Endothelial cell of umbilical vein (primary cell): ENCODE results near the gene PDK2. TPM values are rescaled to one million over a fixed set of nuclear protein-coding genes. Genes with fewer than 3 reads are reported as not detected.
A peak's percentile ranks its signal among the peaks of the same experiment; 100 is the strongest.

Experiments used
- BruUV-seq: library from RNA; stranded (reverse); fragments of 400-500 nt; replicated peaks from 2 replicates; lab custom pipeline; 2021; lab: Mats Ljungman, UMichigan
- CTCF ChIA-PET: fragments of 300-600, 350-600 bp; sonication (Branson Sonifier 250); formaldehyde crosslinking; loops from one replicate; lab custom pipeline; 2021; ENCODE audit warnings: antibody characterized with exemption, inconsistent platforms; lab: Charles Lee
- POLR2A ChIA-PET: fragments of 300-600, 350-600 bp; sonication (Branson Sonifier 250); formaldehyde crosslinking; loops from one replicate; lab custom pipeline; 2021; ENCODE audit warnings: antibody characterized with exemption, inconsistent platforms; lab: Charles Lee
- DNase-seq: peaks from one replicate; pipeline ENCODE4 v3.0.0-alpha.2; 2011; ENCODE audit warnings: low read depth, low spot score
- FAIRE-seq: peaks from 2 replicates; lab custom pipeline; 2011; peaks lifted over from hg19 to GRCh38; lab: Jason Lieb, UNC
- H2AFZ ChIP-seq: 2 replicates; pipeline ENCODE4 v1.6.0; 2012; ENCODE audit warnings: low read depth, low read length, control low read depth, inconsistent platforms
- H3K27ac ChIP-seq: 2 replicates; pipeline ENCODE4 v1.5.1; 2011; ENCODE audit warnings: low read depth, mild to moderate bottlenecking, control low read depth, low read length, moderate library complexity; ENCODE audit not compliant: insufficient read depth
- H3K27me3 ChIP-seq, 2 experiments: 2 replicates each; pipeline versions ENCODE4 v1.6.0 to v1.6.1; 2011; ENCODE audit warnings: low read length in 2 of 2, mixed read lengths in 1 of 2; ENCODE audit not compliant: control insufficient read depth in 2 of 2, insufficient read depth in 2 of 2
- H3K36me3 ChIP-seq, 2 experiments: 2 replicates in 1 of 2; 3 replicates in 1 of 2; pipeline ENCODE4 v1.5.1; 2011; ENCODE audit warnings: low read length in 2 of 2, mild to moderate bottlenecking in 1 of 2, moderate library complexity in 1 of 2; ENCODE audit not compliant: control insufficient read depth in 2 of 2, insufficient read depth in 2 of 2; ENCODE audit errors: extremely low read depth in 1 of 2
- H3K4me1 ChIP-seq: 3 replicates; pipeline ENCODE4 v1.5.1; 2011; ENCODE audit warnings: mild to moderate bottlenecking, low read length; ENCODE audit not compliant: control insufficient read depth, insufficient read depth; ENCODE audit errors: extremely low read depth
- H3K4me2 ChIP-seq: 2 replicates; pipeline ENCODE4 v1.6.1; 2011; ENCODE audit warnings: low read length, control low read depth, mixed read lengths; ENCODE audit not compliant: insufficient read depth
- H3K4me3 ChIP-seq, 3 experiments: fragments of 200-600 bp in 1 of 3; sonication (generic), shearing (Covaris generic) in 1 of 3; replicated peaks in 1 of 3; 2 replicates each; pipeline ENCODE4 v1.5.1; 2011 to 2016; ENCODE audit warnings: control low read depth in 3 of 3, low read length in 3 of 3, mild to moderate bottlenecking in 2 of 3, inconsistent platforms in 1 of 3, low read depth in 1 of 3, moderate library complexity in 1 of 3; ENCODE audit not compliant: insufficient read depth in 1 of 3
- H3K79me2 ChIP-seq: 2 replicates; pipeline ENCODE4 v1.6.0; 2012; ENCODE audit warnings: low read length, inconsistent platforms; ENCODE audit not compliant: control insufficient read depth, insufficient read depth
- H3K9ac ChIP-seq: replicated peaks from 2 replicates; pipeline ENCODE3; 2011; ENCODE audit warnings: low read length, control low read depth; ENCODE audit not compliant: insufficient read depth; ENCODE audit errors: extremely low read depth
- H3K9me1 ChIP-seq: replicated peaks from 3 replicates; pipeline ENCODE4 v1.6.0; 2011; ENCODE audit warnings: mild to moderate bottlenecking, low read length; ENCODE audit not compliant: control insufficient read depth, insufficient read depth; ENCODE audit errors: extremely low read depth
- H3K9me3 ChIP-seq: replicated peaks from 2 replicates; pipeline ENCODE4 v1.5.1; 2012; ENCODE audit warnings: low read length, inconsistent platforms; ENCODE audit not compliant: control insufficient read depth, insufficient read depth
- H4K20me1 ChIP-seq: replicated peaks from 2 replicates; pipeline ENCODE3; 2011; ENCODE audit warnings: mild to moderate bottlenecking, low read length; ENCODE audit not compliant: control insufficient read depth, insufficient read depth; ENCODE audit errors: extremely low read depth
- CTCF ChIP-seq, 2 donors: IDR thresholded peaks; 1 replicate in 1 of 2; 2 replicates in 1 of 2; pipeline ENCODE4 v1.5.1; 2011; ENCODE audit warnings: low read length in 2 of 2, mild to moderate bottlenecking in 2 of 2, moderate library complexity in 2 of 2, control low read depth in 1 of 2, inconsistent platforms in 1 of 2, low read depth in 1 of 2; ENCODE audit not compliant: insufficient read depth in 1 of 2; ENCODE audit errors: extremely low read depth in 1 of 2
- EZH2 ChIP-seq: IDR thresholded peaks from 2 replicates; pipeline ENCODE4 v1.6.1; 2012; ENCODE audit warnings: borderline replicate concordance, low read depth, mild to moderate bottlenecking, moderate library complexity, low read length, inconsistent platforms; ENCODE audit not compliant: severe bottlenecking
- FOS ChIP-seq: IDR thresholded peaks from 2 replicates; pipeline ENCODE4 v1.6.1; 2011; ENCODE audit warnings: mild to moderate bottlenecking, low read length, moderate library complexity, borderline replicate concordance; ENCODE audit not compliant: insufficient read depth
- GATA2 ChIP-seq: IDR thresholded peaks from 2 replicates; pipeline ENCODE4 v1.7.0; 2011; ENCODE audit warnings: low read depth, mild to moderate bottlenecking, moderate library complexity, mixed read lengths, low read length; ENCODE audit not compliant: insufficient read length, insufficient read depth
- JUN ChIP-seq: IDR thresholded peaks from 2 replicates; pipeline ENCODE4 v1.6.1; 2011; ENCODE audit warnings: borderline replicate concordance, low read depth; ENCODE audit not compliant: insufficient read length, insufficient read depth
- MAX ChIP-seq: IDR thresholded peaks from 2 replicates; pipeline ENCODE4 v1.6.1; 2011; ENCODE audit not compliant: insufficient read depth, insufficient read length
- MYC ChIP-seq: IDR thresholded peaks from one replicate; pipeline ENCODE4 v1.6.1; 2011; ENCODE audit warnings: mild to moderate bottlenecking, low read depth, low read length
- POLR2AphosphoS5 ChIP-seq: IDR thresholded peaks from 2 replicates; pipeline ENCODE4 v1.6.1; 2012; ENCODE audit warnings: low read depth, mild to moderate bottlenecking, control low read depth, low read length, moderate library complexity; ENCODE audit not compliant: insufficient read depth
- dilution Hi-C: fragments of 300-500 bp; cut with MboI; formaldehyde crosslinking; loops from one replicate; pipeline ENCODE4 v1.15.0; 2019; ENCODE audit warnings: low sequenced_read_pairs; ENCODE audit not compliant: extremely low pct_ligation_motif_present
- intact Hi-C: fragments of 100-400 bp; cut with micrococcal nuclease; formaldehyde crosslinking; loops from one replicate; pipeline ENCODE4 v1.10.0; 2022
- polyA plus RNA-seq, 4 experiments: library from polyadenylated mRNA; depleted of rRNA in 3 of 4; stranded (reverse) in 3 of 4; unstranded in 1 of 4; fragments of >200 nt; gene quantifications; 2 replicates each; pipeline versions ENCODE4 v1.2.1 to v1.2.3, GENCODE V29; 2011 to 2012; ENCODE audit warnings: missing spikeins in 1 of 4
- total RNA-seq: library from RNA; stranded (reverse); gene quantifications from 2 replicates; pipeline ENCODE4 v1.2.3, GENCODE V29; 2021

The PDK2 gene
- total and polyA plus RNA-seq, 2 donors (not counting 3 experiments of a cell fraction or from before 2014, with no cell fraction given) = 21.3 to 114 TPM

GRCh38 chr17:50064253-50065001 lies 30.7 kb upstream of the PDK2 start:
- H2AFZ ChIP-seq = peak overlapping the region; percentile 19
- H3K9me3 ChIP-seq = no peaks in the 10 kb centered on the region
- BruUV-seq = no TSS peak
- H3K79me2 ChIP-seq = peaks cover 13% of the 10 kb centered on the region
- TF ChIP-seq CTCF (IDR thresholded peaks at IDR 0.05; ENCODE audit: extremely low read depth in 1 of 2, insufficient read depth in 1 of 2, low read depth in 1 of 2, low read length in 2 of 2) = no peak
- no peak for TF ChIP-seq GATA2
- TF ChIP-seq FOS = peak; percentile 92
- peak; percentile 59 for TF ChIP-seq JUN
- TF ChIP-seq MAX = no peak
- peak; percentile 40 for TF ChIP-seq POLR2AphosphoS5
- no peak for TF ChIP-seq MYC
- TF ChIP-seq EZH2 = no peak
- peak overlapping the region; percentile 19 for H3K4me2 ChIP-seq
- H3K4me3 ChIP-seq = no peak overlapping the region
- H4K20me1 ChIP-seq = no peaks in the 10 kb centered on the region
- FAIRE-seq = peak; percentile 93
- peak; percentile 82 for DNase-seq
- peaks cover 0 to 3% of the 10 kb centered on the region in 2 experiments for H3K36me3 ChIP-seq
- no peaks in the 10 kb centered on the region for H3K27me3 ChIP-seq
- dilution Hi-C loops = no loop called here
- peaks cover 38% of the 10 kb centered on the region for H3K4me1 ChIP-seq
- intact Hi-C loops = no loop called here
- CTCF ChIA-PET = interaction anchor here (0.9 to 8.3 kb wide), 5 partner anchors 8 to 37 kb away, joined by 3 to 76 read pairs (median 10); partner anchors contain the start of gene ITGA3
- H3K9me1 ChIP-seq = no peaks in the 10 kb centered on the region
- POLR2A ChIA-PET = no interaction called here
- peak overlapping the region; percentile 63 for H3K27ac ChIP-seq
- peak overlapping the region; percentile 18 for H3K9ac ChIP-seq
